RPMI8226 (cell line): ENCODE data around the gene SPHK2.
"Not testable (repeated sequence)": the region's sequence is repeated elsewhere in the genome, so short reads cannot be mapped to it uniquely, and the experiment has no call there.

Source experiments
- DNase-seq: peaks from one replicate; pipeline ENCODE4 v3.0.0-alpha.2; 2015

The SPHK2 gene

GRCh38 chr19:48625891-48626327 is 6.6 kb downstream of the SPHK2 start:
- DNase-seq: no peak

GRCh38 chr19:48627201-48627864 is 8.0 kb downstream of the SPHK2 start:
- DNase-seq: no peak

DNA sequence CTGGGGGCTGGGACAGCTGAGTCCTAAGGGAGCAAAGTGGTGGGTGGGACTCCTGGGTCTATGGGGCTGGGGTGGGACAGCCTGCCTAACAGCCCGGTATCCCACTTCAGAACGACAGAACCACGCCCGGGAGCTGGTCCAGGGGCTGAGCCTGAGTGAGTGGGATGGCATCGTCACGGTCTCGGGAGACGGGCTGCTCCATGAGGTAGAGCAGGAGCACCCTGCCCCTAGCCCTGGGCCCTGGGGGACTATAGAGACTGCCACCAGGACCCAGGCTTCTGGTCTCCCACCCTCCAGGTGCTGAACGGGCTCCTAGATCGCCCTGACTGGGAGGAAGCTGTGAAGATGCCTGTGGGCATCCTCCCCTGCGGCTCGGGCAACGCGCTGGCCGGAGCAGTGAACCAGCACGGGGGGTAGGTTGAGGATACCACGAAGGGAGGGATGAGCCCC is 8.6 kb downstream of the SPHK2 start:
- DNase-seq: no peak

GRCh38 chr19:48628486-48629296 is 9.4 kb downstream of the SPHK2 start:
- DNase-seq: no peak

DNA sequence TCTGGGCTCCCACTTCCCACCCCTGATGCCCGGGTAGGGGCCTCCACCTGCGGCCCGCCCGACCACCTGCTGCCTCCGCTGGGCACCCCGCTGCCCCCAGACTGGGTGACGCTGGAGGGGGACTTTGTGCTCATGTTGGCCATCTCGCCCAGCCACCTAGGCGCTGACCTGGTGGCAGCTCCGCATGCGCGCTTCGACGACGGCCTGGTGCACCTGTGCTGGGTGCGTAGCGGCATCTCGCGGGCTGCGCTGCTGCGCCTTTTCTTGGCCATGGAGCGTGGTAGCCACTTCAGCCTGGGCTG is 9.9 kb downstream of the SPHK2 start:
- DNase-seq: no peak

DNA sequence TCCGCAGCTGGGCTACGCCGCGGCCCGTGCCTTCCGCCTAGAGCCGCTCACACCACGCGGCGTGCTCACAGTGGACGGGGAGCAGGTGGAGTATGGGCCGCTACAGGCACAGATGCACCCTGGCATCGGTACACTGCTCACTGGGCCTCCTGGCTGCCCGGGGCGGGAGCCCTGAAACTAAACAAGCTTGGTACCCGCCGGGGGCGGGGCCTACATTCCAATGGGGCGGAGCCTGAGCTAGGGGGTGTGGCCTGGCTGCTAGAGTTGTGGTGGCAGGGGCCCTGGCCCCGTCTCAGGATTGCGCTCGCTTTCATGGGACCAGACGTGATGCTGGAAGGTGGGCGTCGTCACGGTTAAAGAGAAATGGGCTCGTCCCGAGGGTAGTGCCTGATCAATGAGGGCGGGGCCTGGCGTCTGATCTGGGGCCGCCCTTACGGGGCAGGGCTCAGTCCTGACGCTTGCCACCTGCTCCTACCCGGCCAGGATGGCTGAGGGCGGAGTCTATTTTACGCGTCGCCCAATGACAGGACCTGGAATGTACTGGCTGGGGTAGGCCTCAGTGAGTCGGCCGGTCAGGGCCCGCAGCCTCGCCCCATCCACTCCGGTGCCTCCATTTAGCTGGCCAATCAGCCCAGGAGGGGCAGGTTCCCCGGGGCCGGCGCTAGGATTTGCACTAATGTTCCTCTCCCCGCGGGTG is 10.4 kb downstream of the SPHK2 start:
- no peak for DNase-seq

DNA sequence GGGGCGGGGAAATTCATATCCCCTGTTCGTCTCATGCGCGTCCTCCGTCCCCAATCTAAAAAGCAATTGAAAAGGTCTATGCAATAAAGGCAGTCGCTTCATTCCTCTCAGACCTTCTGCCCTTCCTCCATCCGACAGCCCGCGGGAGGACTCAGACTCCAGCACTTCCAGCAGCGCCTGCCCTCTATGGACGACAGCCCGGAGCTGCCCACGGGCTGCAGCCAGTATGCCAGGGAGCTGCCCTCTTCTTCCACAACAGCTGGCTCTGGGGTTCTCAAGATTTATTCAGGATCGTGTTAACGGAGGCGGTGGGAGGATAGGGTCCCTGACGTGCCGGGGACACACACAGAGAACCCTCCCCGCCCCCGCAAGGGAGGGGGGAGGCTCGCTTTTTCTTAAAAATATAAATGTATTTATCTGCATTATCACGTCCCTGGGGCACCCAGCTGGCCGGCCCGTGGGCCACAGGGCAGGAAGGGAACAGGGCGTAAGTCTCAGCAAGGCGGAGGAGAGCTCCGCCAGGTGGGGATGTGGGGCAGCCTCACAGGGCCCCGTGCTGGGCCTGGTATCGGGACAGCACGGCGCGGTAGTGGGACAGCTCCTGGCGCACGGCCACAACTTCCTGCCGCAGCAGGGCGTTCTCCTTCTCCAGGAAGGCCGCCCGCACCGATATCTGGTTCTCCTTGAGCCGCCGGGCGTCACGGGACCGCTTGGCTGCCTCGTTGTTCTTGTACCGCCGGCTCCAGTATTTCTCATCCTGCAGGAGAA is 11.2 kb downstream of the SPHK2 start:
- DNase-seq: no peak

GRCh38 chr19:48631225-48631624 is 11.9 kb downstream of the SPHK2 start:
- no peak for DNase-seq

DNA sequence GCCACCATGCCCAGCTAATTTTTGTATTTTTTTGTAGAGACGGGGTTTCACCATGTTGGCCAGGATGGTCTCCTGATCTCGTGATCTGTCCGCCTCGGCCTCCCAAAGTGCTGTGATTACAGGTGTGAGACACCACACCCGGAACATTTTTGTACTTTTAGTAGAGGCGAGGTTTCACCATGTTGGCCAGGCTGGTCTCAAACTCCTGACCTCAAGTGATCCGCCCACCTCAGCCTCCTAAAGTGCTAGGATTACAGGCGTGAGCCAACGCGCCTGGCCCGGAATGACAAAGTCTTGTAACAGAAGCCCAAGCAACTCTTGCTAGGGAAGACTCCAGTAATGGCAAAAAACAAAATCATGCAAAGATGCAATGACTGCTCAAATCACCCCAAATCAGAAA is 13.0 kb downstream of the SPHK2 start:
- not testable (repeated sequence) for DNase-seq

GRCh38 chr19:48632692-48633147 is 13.4 kb downstream of the SPHK2 start:
- no peak for DNase-seq

DNA sequence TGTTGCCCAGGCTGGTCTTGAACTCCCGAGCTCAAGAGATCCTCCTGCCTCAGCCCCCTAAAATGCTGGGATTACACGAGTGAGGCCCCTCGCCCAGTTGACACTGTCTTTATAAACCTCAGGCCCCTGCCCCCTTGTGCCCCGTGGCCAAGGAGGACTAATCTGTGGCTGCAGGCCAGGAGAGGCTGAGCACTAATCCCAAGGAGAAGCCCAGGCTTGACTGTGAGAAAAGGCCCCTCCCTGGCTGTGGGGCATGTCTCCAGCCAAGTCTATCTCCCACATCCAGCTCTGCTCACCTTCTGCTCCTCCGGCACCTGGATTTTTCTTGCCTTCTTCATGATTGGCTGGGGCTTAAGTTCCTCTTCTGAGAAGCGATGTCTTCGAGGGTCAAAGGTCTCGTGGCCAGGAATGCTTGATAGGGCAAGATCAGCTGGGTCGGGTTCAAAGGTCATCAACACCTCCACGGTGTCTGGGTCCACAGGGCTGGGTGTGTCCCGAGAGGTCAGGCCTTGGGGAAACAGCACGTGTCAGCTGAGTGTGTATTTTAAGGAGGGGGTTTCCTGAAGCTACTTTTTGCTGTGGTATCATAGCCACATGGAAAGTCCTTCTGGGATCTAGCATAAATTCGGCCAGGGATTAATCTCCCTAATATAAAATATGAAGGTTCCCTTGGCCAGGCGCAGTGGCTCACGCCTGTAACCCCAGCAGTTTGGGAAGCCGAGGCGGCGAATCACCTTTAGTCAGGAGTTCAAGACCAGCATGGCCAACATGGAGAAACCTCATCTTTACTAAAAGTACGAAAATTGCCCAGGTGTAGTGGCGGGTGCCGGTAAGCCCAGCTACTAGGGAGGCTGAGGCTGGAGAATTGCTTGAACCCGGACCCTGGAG is 14.1 kb downstream of the SPHK2 start:
- DNase-seq: no peak

DNA sequence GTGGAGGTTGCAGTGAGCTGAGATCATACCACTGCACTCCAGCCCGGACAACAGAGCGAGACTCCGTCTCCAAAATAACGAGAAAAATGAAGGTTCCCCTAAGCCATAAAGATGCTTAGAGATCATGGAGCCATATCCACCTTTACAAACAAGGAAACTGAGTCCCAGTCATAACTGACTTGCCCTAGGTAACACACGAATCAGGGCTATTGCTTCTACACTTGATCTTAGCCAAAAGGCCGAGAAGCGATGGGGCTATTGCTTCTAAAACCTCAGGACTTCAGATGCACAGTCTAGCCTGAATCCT is 14.7 kb downstream of the SPHK2 start:
- DNase-seq: no peak

GRCh38 chr19:48634424-48635262 is 15.3 kb downstream of the SPHK2 start:
- DNase-seq: peak; percentile 96

DNA sequence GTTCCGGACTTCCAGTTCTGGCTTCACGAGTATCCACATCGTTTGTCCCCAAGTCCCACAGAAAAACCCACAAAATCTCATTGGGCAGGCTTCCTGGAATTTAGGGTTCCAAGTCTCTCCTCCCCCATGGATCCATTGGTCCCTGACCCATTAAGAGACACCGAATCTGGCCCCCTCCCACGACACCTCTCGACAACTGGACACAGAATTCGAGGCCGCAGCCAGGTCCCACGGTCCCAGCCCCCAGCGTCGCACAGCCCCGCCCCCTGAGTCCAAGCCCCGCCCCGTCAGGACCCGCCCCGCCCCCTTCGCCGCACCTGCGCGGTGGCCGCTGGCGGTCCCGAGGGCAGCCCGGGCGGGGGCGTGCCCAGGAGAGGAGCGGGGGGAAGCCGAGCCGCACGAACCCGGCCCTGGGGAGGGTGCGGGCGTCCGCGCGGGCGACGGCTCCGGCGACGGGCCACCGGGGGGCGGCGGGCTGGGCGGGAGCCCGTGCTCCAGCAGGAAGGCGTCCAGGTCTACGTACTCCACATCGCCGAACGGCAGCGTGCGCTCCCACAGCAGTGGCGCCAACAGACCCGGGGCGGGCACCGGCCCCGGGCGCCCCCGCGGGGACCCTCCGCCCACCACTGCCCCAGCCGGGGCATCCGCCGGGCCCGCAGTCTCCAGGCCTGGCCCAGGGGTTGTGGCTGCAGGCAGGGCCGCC is 16.1 kb downstream of the SPHK2 start:
- peak; percentile 77 for DNase-seq

DNA sequence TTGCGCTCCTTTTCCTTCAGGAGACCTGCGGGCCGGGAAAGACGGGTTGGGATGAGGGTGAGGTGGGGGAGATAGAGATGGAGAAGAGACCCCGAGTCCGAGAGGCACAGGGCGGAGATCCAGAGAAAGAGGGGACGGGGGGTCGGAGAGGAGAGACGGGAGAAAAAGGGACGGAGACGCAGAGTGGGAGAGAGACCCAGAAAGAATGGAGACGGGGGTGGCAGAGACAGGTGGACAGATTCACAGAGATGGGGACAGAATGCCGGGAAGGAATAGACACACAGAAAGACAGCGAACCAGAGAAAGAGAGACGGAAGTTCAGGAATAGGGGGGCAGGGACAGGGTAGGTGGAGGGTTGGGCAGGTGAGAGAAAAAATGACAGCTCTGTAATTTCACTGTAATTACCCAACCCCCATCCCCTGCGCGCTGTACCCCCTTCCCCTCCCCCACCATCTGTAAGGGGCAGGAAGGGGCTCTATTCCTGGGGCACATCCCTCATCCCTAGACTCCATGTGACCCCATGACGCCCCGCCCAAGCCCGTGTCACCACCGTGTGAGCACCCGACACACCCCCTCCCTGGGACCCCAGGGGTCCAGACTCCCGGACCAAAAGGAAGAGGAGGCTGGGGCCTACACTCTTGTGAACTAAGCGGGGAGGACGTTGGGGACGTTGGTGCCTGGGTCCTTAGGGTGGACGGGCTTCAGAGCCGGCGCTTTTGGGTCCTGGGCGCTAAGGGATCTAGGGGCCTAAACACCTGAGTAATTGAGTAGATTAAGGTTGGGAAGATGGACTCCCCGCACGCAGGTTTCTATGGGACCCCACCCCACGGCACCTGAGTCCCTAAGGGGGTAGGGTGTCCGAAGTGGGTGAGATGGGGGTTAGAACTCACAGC is 16.9 kb downstream of the SPHK2 start:
- peak; percentile 37 for DNase-seq

DNA sequence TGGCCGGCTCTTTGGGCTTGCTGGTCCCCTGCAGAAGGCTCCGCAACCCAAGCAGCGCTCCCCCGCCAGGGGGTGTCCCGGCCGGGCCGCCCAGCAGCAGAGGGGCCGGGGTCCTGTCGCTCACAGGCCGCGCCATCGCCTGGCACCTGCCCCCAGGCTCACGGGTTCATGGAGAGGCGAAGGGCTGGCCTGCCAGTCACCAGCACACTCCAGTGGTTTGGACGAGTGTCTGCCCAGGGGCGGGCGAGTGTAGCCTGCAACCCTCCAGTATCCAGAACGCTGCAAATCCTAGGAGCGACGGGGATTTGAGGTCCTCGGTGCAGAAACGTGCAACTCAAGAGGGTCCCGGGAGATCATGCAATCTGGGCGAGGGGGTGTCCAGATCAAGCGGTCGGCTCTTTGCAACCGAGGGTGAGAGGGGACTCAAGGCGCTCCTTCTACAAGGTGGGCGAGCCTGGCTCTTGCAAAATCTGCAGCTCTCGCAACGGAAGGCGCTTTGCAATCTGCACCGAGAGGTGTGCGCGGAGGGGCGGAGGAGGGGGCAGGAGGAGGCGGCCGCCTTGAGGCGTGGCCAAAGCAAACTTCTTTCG is 17.6 kb downstream of the SPHK2 start, which contains the start of gene DBP:
Gene DBP, minus strand, starts transcription at position 521 of the 590 bp plus-strand sequence. Its CDS starts 385 bp downstream, at position 136.
- DNase-seq: peak; percentile 56

DNA sequence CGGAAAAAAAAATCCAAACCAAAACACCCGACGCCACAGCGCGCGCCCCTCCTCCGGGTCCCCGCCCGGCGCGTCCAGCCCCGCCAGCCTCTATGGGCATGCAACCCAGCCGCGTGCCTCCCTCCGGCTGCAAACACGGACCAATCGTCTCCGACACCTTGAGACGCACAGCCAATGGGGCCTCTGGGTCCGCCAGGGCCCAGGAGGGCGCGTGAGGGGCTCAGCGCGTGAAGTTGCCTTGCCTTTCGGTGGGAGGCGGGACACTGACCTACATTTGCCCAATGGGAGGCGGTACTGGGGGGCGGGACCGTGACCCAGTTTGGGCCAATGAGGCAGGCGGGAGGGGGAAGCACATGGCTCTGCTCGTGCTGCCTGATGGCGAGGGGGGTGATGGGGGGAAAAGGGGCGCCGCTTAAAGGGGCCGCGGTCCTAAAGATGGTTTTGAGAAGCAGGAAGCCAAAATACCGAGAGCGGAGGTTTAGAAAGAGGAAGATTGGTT is 18.2 kb downstream of the SPHK2 start:
- peak; percentile 97 for DNase-seq

DNA sequence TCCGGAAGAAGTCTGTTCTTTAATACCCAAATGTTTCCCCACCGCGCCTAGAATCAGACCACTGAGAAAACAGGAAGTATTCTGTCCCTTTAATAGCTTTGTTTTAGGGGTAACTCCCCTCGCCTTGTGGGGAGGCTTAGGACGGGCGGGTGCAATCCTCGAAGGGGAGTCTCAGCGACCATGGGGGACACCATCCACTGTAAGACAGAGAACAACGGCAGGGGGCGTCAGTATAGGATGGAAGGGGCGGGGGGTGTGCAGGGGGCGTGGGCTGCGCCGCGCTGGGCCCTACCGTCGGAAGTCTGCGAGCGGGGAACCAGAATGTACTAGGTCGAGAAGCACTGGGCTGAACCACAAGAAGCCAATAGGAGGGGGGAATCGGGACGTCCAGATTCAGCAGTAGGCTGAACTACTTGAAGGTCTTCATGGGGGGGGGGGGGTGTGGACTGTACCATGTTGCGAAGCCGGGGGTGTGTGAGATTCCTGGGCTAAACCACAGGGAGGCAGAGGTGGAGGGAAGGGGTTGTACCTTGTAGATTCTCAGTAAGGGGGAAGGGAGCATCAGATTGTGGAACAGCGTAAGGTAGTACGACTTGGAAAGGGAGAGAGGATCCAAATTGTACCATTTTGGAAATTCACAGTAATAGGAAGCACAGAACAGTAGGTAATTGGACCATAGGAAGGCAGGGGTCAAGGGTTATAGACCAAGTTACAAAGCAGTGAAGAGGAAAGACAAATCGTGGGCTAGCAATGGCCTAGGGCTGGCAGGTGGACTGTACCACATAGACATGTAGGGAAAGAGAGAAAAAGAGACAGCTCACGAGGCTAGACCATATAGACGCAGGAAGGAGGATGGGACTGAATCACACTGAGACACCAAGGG is 18.9 kb downstream of the SPHK2 start:
- peak; percentile 91 for DNase-seq
